ENCODE data around the gene MKI67.
A peak's percentile ranks its signal among the peaks of the same experiment; 100 is the strongest.
"Not testable (repeated sequence)": the region's sequence is repeated elsewhere in the genome, so short reads cannot be mapped to it uniquely, and the experiment has no call there.

MKI67 gene, protein sequence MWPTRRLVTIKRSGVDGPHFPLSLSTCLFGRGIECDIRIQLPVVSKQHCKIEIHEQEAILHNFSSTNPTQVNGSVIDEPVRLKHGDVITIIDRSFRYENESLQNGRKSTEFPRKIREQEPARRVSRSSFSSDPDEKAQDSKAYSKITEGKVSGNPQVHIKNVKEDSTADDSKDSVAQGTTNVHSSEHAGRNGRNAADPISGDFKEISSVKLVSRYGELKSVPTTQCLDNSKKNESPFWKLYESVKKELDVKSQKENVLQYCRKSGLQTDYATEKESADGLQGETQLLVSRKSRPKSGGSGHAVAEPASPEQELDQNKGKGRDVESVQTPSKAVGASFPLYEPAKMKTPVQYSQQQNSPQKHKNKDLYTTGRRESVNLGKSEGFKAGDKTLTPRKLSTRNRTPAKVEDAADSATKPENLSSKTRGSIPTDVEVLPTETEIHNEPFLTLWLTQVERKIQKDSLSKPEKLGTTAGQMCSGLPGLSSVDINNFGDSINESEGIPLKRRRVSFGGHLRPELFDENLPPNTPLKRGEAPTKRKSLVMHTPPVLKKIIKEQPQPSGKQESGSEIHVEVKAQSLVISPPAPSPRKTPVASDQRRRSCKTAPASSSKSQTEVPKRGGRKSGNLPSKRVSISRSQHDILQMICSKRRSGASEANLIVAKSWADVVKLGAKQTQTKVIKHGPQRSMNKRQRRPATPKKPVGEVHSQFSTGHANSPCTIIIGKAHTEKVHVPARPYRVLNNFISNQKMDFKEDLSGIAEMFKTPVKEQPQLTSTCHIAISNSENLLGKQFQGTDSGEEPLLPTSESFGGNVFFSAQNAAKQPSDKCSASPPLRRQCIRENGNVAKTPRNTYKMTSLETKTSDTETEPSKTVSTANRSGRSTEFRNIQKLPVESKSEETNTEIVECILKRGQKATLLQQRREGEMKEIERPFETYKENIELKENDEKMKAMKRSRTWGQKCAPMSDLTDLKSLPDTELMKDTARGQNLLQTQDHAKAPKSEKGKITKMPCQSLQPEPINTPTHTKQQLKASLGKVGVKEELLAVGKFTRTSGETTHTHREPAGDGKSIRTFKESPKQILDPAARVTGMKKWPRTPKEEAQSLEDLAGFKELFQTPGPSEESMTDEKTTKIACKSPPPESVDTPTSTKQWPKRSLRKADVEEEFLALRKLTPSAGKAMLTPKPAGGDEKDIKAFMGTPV (N-terminal part only)

DNA sequence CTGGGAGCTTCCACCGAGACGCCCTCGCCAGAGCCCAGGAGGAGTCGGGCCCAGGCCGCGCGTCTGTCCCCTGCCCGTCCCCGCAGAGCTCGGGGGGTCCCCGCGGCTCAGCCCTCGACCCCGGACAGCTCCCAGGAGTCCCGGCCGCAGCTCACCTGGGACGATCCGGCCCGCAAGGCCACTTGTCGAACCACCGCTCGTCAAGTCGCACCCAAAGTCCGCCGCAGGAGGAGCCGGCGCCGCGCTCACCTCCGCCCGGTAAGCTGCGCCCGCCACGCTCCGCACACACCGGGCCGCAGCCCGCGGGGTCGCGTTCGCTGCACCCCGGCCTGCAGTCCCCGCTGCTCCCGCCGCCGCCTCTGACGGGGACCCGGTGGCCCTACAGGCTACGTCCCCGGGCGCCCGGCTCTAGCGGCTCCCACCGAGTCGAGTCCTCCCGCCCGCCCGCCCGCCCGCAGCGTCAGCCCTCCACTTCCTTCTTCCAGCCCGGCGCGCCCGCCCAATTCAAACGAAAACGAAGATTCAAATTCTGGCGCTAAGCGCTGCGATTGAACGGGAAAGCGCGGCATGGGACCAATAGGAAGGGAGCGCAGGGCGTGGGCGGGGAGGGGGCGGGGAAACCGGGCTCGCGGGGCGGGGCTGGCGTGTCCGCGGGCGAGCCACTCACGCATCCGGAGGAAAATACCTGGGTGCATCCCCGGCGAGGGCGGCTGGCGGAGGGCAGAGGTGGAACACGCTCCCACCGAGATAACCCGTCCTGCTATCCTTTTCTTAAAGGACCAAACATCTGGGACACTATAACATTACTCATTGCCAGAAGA is at the start of gene MKI67:
Gene MKI67 (minus strand): TSS at position 480 of the 821 bp plus-strand sequence. CDS start 756 bp downstream, outside the sequence.
- peak; percentile 89 to 93 for DNase-seq (ENCODE audit: low read depth in 1 of 2, low spot score in 1 of 2)
- TF ChIP-seq JUND (IDR thresholded peaks at IDR 0.05; ENCODE audit: low read depth): no peak

GRCh38 chr10:128174581-128175559 is 48.6 kb upstream of the MKI67 start:
- no peak for DNase-seq (ENCODE audit: low read depth in 1 of 2, low spot score in 1 of 2)
- in situ Hi-C loops (cut with HindIII; ENCODE audit: low pct_unique_long_range_greater_than_20kb, low sequenced_read_pairs): no loop called here
- no peak for TF ChIP-seq JUND (IDR thresholded peaks at IDR 0.05; ENCODE audit: low read depth)

More for the DNA sequence above, at the start of gene MKI67:
- in situ Hi-C loops (cut with HindIII; ENCODE audit: low pct_unique_long_range_greater_than_20kb, low sequenced_read_pairs): no loop called here

DNA sequence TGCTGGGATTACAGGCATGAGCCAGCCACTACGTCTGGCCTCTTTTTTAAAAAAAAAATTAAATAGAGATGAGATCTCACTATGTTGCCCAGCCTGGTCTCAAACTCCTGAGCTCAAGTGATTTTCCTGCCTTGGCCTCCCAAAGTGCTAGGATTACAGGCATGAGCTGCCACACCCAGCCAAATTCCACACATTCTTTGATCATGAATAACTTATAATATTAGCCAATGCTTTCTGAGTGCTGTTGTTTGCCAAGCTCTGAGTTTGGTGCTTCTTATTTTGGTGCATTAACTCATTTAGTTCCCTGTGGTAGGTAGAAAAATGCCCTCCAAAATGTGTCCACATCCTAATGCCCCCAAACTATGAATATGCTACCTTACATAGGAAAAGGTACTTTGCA is 47.2 kb upstream of the MKI67 start:
- in situ Hi-C loops (cut with HindIII; ENCODE audit: low pct_unique_long_range_greater_than_20kb, low sequenced_read_pairs): no loop called here
- DNase-seq (ENCODE audit: low read depth in 1 of 2, low spot score in 1 of 2): peak in 1 of 2 experiments; percentile 37
- no peak for TF ChIP-seq JUND (IDR thresholded peaks at IDR 0.05; ENCODE audit: low read depth)

DNA sequence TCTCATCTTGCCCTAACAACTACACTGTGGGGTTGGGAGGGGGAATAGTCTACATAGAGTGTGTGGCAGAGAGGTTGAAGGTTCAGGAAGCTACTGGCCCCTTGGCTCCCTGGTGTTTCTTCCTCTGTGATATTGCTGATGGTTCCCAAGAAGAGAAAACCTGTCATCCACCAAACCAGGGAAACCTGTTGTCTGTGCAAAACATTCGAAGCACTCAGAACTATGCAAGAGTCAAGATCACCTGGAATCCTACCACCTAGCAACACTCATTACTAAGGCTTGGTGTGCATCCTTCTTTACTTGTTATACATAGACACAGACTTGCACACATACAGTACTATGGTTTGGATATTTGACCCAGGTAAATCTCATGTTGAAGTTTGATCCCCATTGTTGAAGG is 46.5 kb upstream of the MKI67 start:
- in situ Hi-C loops (cut with HindIII; ENCODE audit: low pct_unique_long_range_greater_than_20kb, low sequenced_read_pairs): no loop called here
- no peak for TF ChIP-seq JUND (IDR thresholded peaks at IDR 0.05; ENCODE audit: low read depth)
- peak in 1 of 2 experiments; percentile 40 for DNase-seq (ENCODE audit: low read depth in 1 of 2, low spot score in 1 of 2)

DNA sequence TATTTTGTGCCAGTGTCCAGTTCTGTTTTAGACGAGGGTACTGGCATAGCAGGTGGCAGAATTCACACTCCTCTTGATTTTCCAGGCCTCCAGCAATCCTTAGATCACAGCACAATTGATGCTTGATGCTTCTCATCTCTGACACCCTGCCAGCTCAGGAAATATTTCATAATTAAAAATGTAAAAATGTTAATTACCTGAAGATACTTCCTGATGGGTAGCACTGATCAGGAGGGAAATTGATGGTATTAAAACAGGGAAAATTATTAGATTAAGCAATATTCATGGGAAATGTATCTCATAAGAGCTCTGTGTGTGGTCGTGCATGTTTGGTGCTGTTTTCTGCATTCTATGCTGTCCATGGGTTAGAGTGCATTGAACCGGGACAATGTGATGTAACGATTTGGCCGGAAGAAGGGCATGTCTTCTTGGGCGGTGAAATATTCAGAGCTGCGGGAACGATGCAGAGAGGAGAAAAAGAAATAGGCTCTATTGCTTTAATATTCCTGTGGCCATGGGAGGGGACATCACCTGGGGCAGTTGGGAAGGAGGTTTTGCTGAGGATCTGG is 43.7 kb upstream of the MKI67 start:
- DNase-seq (ENCODE audit: low read depth in 1 of 2, low spot score in 1 of 2): no peak
- no peak for TF ChIP-seq JUND (IDR thresholded peaks at IDR 0.05; ENCODE audit: low read depth)
- in situ Hi-C loops (cut with HindIII; ENCODE audit: low pct_unique_long_range_greater_than_20kb, low sequenced_read_pairs): no loop called here

GRCh38 chr10:128167926-128168520 is 41.8 kb upstream of the MKI67 start:
- DNase-seq (ENCODE audit: low read depth in 1 of 2, low spot score in 1 of 2): no peak
- in situ Hi-C loops (cut with HindIII; ENCODE audit: low pct_unique_long_range_greater_than_20kb, low sequenced_read_pairs): no loop called here
- no peak for TF ChIP-seq JUND (IDR thresholded peaks at IDR 0.05; ENCODE audit: low read depth)

GRCh38 chr10:128167123-128167522 is 40.9 kb upstream of the MKI67 start:
- DNase-seq (ENCODE audit: low read depth in 1 of 2, low spot score in 1 of 2); in situ Hi-C loops (cut with HindIII; ENCODE audit: low pct_unique_long_range_greater_than_20kb, low sequenced_read_pairs): not testable (repeated sequence)

DNA sequence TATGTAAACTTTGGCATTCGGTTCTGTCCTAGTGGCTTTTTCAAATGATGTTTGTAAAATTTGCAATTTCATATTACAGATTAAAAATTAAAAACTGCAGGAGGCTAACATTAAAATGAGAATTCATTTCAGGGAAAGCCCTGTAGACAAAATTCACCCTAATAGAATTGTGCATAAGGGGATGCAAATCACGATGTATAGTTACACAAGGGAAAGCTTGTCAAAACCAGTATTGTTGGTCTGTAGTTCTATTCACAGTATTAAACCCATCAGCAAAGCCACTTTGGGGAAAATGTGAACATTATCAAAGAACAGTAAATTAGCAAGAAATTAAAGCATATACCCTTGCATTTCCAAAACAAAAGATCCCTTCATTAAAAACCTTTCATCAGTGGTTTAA is 39.9 kb upstream of the MKI67 start:
- in situ Hi-C loops (cut with HindIII; ENCODE audit: low pct_unique_long_range_greater_than_20kb, low sequenced_read_pairs): no loop called here
- DNase-seq (ENCODE audit: low read depth in 1 of 2, low spot score in 1 of 2): no peak
- TF ChIP-seq JUND (IDR thresholded peaks at IDR 0.05; ENCODE audit: low read depth): no peak

GRCh38 chr10:128165536-128165935 is 39.3 kb upstream of the MKI67 start:
- no peak for DNase-seq (ENCODE audit: low read depth in 1 of 2, low spot score in 1 of 2)
- no peak for TF ChIP-seq JUND (IDR thresholded peaks at IDR 0.05; ENCODE audit: low read depth)
- in situ Hi-C loops (cut with HindIII; ENCODE audit: low pct_unique_long_range_greater_than_20kb, low sequenced_read_pairs): no loop called here

DNA sequence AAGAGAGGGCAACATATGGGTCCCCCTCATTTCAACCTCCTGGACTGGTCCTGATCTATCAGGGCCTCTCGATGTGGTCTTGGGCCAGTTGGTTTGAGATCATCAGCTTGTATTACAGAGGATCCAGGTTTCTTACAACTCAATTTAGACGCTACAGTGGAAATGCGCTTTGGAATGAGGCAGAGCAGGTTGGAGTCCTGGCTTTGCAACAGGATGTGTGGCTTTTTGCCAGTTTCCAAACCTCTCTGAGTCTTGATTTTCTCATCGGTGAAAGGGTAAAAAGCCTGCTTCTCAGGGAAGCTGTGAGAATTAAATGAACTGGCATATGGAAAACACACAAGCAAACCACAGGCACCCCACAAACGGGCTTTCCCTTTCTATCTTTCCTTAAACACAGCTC is 37.5 kb upstream of the MKI67 start:
- peak; percentile 29 to 91 for DNase-seq (ENCODE audit: low read depth in 1 of 2, low spot score in 1 of 2)
- no peak for TF ChIP-seq JUND (IDR thresholded peaks at IDR 0.05; ENCODE audit: low read depth)
- in situ Hi-C loops (cut with HindIII; ENCODE audit: low pct_unique_long_range_greater_than_20kb, low sequenced_read_pairs): no loop called here

Measured in T47D (cell line).